Upper lobe of left lung (tissue), 6 donors: Measurements from ENCODE around the gene ADIRF. TPM values are rescaled to one million over a fixed set of nuclear protein-coding genes. Genes with fewer than 3 reads are reported as not detected.
"Not testable (repeated sequence)": the region's sequence is repeated elsewhere in the genome, so short reads cannot be mapped to it uniquely, and the experiment has no call there.

ENCODE experiments used
- ATAC-seq, 2 donors: fragments of 200-7000 bp; cut with Tn5 transposase; one replicate each; pipeline ENCODE4 v1.9.1; 2022; ENCODE audit warnings: mild to moderate bottlenecking in 2 of 2, moderate library complexity in 2 of 2; ENCODE audit not compliant: low FRiP score in 2 of 2
- DNase-seq, 2 donors: peaks; one replicate each; pipeline ENCODE4 v3.0.0-alpha.2; 2019 to 2020
- H3K27ac ChIP-seq, 4 donors: fragments of 200-600 bp; sonication (generic); one replicate each; pipeline ENCODE4 v1.5.1; 2016 to 2019
- H3K27me3 ChIP-seq, 4 donors: fragments of 200-600 bp; sonication (generic); one replicate each; pipeline ENCODE4 v1.5.1; 2017 to 2019
- H3K36me3 ChIP-seq, 4 donors: fragments of 200-600 bp; sonication (generic); one replicate each; pipeline ENCODE4 v1.5.1; 2016 to 2019
- H3K4me1 ChIP-seq, 4 donors: fragments of 200-600 bp; sonication (generic); one replicate each; pipeline ENCODE4 v1.5.1; 2018 to 2019
- H3K4me3 ChIP-seq, 4 donors: fragments of 200-600 bp; sonication (generic); one replicate each; pipeline ENCODE4 v1.5.1; 2017 to 2019; ENCODE audit warnings: mild to moderate bottlenecking in 2 of 4, moderate library complexity in 1 of 4
- H3K9me3 ChIP-seq, 4 donors: fragments of 200-600 bp; sonication (generic); one replicate each; pipeline ENCODE4 v1.5.1; 2018 to 2019
- WGBS, 2 donors: methylation state at CpG; one replicate each; pipeline ENCODE4 v1.1.5; 2017 to 2018; 5-methylcytosine and 5-hydroxymethylcytosine counted together
- small RNA-seq, 4 donors: library from RNA; depleted of rRNA; stranded (forward); fragments of <200 nt; gene quantifications; one replicate each; pipeline ENCODE3, GENCODE V24; 2016
- total RNA-seq, 6 donors: library from RNA; depleted of rRNA in 4 of 6; stranded (reverse); fragments of >200 nt in 4 of 6; gene quantifications; one replicate each; pipeline versions ENCODE4 v1.1.0 to v1.2.1, GENCODE V29; 2016 to 2021
- donor health status: DM: no; HTN: no; CAD: no; lungs with moderate emphysema.
- donor health status: DM: no; HTN: yes; CAD: no; lungs with severe emphysema.

Gene ADIRF
- total RNA-seq, 6 donors from 2014 or later = 51.3 to 202 (median 164) TPM

DNA sequence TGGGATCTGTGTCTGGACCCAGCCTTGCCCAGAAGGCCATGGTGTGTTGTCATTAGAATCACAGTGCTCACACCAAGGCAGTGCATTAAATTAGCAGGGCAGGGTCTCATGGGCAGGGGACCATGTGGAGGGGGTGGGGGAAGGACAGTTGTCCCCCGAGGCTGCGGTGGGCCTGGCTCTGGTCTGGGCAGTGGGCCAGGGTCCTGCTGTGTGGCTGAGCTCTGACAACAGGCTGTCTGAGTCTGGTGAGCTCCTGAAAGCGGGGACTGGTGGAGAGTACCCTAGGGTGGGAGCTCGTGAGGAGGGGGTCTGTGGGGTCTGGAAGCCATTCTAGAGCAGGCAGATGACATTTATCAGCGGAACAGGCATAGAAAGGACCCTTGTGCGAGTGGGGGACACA, 49.8 kb downstream of the ADIRF start:
- H3K36me3 ChIP-seq, H3K9me3 ChIP-seq, DNase-seq, ATAC-seq, H3K27me3 ChIP-seq, H3K4me1 ChIP-seq, H3K27ac ChIP-seq, H3K4me3 ChIP-seq: not testable (repeated sequence)
- 78 to 90% methylated on average over 6 of the region's 6 CpGs for WGBS, 2 donors

DNA sequence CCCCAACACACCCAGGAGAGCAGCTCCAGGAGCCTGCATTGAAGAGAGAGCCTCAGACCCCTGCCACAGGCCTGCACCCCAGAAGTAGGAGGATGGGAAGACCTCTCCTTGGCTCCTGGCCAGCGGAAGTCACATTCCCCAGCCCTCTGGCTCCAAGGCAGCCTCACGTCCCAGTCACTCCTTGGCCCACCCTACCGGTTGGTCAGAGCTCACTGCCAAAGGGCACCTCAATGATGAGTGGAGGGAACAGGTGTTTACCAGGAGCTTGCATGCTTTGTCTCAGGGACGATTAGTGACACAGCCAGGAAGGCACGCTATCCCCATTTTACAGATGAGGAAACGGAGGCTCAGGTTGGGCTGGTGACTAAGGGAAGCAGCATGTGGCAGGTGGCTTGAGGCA, 50.8 kb downstream of the ADIRF start:
- not testable (repeated sequence) for H3K36me3 ChIP-seq, ATAC-seq, H3K4me3 ChIP-seq, H3K4me1 ChIP-seq, H3K27me3 ChIP-seq, H3K9me3 ChIP-seq, H3K27ac ChIP-seq, DNase-seq
- WGBS, 2 donors = 67 to 83% methylated on average over 1 to 5 of the region's 6 CpGs

DNA sequence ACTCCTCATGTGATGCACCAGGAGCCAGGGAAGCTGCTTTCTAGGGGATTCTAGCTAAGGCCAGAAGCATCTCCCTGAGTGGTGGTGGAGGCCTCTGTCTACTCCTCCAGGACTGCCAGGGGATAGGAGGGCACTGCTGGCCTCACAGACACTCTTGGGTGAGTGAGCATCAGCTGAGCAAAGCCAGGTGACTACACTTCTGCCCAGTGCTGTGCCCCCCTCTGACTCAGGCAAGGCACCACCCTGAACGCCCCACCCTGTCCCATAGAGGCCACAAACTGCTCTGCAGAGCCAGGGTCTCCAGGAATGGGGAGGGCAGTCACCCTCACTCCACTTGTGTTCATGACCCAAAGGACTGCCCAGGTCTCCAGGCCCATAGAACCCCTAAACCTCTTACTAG, 51.2 kb downstream of the ADIRF start:
- not testable (repeated sequence) for DNase-seq, H3K9me3 ChIP-seq, H3K4me1 ChIP-seq, H3K36me3 ChIP-seq, ATAC-seq, H3K27me3 ChIP-seq, H3K27ac ChIP-seq, H3K4me3 ChIP-seq
- WGBS, 2 donors = 86% methylated on average over 1 of the region's 1 CpG; no CpG with 5 or more reads in 1 of the 2 donors

DNA sequence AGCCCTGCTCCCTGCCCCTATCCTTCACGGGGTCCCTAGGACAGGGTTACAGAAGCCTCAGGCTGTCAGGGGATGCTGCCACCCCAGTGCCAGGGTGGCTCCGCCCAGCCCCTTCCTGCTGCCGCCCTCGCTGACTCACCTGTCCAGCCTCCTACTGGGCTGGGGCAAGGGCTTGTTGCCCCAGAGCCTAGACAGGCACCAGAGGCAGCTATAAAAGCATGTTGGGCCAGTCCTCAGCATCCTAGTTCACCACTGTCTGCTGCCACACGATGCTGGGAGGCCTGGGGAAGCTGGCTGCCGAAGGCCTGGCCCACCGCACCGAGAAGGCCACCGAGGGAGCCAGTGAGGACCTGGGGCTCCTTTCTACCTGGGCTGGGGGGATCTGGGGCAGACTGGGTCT, 51.8 kb downstream of the ADIRF start, which contains the start of gene FAM25A:
Gene FAM25A (plus strand): TSS at position 239 of the 400 bp plus-strand sequence. CDS start 31 bp downstream, at position 270.
- peak in 1 of 2 donors; percentile 55 for DNase-seq
- not testable (repeated sequence) for H3K27ac ChIP-seq, ATAC-seq, H3K4me3 ChIP-seq, H3K36me3 ChIP-seq, H3K4me1 ChIP-seq, H3K9me3 ChIP-seq, H3K27me3 ChIP-seq
- 96% methylated on average over 9 of the region's 9 CpGs; no CpG with 5 or more reads in 1 of the 2 donors for WGBS, 2 donors

Small RNA genes within 50 kb of the gene (small RNA-seq; reads per million reads assigned to genes)
- gene BMS1P3 = 0 reads per million in 4 donors
- gene FAM25A = 0 reads per million in 4 donors

Other genes starting within 250 kb of the ADIRF start
- gene BMPR1A, start 211.9 kb upstream of the ADIRF start, total RNA-seq = 10 to 100 TPM; 12.9 to 37.4 (median 30.6) TPM
- gene MMRN2, start 10.9 kb upstream of the ADIRF start, total RNA-seq = 10 to 100 TPM; 18.8 to 76.8 (median 31.3) TPM
- gene SNCG, start 9.9 kb upstream of the ADIRF start, total RNA-seq = 10 to 100 TPM in 1 of 6 donors, 1 to 10 TPM in 4, not detected in 1; 2.9 to 24.7 (median 6.4) TPM
- gene FAM25A, start 51.8 kb downstream of the ADIRF start, total RNA-seq = not detected
- gene GLUD1, start 126.4 kb downstream of the ADIRF start, total RNA-seq = 100 to 1,000 TPM in 5 of 6 donors, 10 to 100 TPM in 1; 66.0 to 144 (median 116) TPM
- gene SHLD2, start 126.7 kb downstream of the ADIRF start, total RNA-seq = 10 to 100 TPM; 19.8 to 38.7 (median 26.4) TPM